ENCODE data around the gene CENPC.
A peak's percentile ranks its signal among the peaks of the same experiment; 100 is the strongest.

The CENPC gene, protein sequence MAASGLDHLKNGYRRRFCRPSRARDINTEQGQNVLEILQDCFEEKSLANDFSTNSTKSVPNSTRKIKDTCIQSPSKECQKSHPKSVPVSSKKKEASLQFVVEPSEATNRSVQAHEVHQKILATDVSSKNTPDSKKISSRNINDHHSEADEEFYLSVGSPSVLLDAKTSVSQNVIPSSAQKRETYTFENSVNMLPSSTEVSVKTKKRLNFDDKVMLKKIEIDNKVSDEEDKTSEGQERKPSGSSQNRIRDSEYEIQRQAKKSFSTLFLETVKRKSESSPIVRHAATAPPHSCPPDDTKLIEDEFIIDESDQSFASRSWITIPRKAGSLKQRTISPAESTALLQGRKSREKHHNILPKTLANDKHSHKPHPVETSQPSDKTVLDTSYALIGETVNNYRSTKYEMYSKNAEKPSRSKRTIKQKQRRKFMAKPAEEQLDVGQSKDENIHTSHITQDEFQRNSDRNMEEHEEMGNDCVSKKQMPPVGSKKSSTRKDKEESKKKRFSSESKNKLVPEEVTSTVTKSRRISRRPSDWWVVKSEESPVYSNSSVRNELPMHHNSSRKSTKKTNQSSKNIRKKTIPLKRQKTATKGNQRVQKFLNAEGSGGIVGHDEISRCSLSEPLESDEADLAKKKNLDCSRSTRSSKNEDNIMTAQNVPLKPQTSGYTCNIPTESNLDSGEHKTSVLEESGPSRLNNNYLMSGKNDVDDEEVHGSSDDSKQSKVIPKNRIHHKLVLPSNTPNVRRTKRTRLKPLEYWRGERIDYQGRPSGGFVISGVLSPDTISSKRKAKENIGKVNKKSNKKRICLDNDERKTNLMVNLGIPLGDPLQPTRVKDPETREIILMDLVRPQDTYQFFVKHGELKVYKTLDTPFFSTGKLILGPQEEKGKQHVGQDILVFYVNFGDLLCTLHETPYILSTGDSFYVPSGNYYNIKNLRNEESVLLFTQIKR

DNA sequence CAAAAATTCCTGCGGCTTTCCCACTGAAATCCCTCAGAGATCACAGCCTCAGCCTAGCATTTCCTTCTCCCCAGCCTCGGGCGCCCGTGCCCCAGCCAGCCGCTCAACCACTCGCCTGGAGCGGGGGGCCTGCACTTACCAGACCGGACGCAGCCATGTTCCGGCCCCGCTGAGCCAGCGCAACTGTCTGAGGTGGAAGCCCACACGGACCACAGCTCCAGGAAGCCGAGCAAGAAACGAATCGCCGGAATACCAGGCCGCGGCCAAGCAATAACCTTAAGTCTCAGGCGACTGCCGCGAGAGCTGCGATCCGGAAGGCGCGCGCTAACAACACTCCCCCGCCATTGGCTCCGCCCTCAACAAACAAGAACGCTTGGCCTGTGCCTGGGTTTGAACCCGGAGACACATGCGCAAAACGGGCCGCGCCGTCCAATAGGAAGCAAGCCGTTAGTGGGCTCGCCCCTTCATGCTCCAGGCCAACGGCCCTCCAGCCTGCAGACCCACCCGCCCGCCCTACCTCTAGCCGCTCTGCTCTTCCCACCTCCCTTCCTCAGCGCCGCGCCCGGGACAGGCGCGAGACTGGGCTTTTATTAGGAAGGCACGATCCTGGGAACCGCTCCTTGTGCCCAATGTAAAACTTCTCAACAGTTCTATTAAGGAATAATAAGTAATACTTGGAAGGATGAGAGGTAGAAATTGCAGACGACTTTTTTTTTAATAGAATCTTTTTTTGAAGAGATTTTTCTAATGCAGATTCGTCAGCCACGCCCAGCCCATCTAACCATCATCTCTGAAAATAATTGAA lies at the start of gene CENPC:
TSS of gene CENPC (minus strand) at position 305 of the 805 bp plus-strand sequence. CDS start at position 157, 148 bp downstream.
- DNase-seq (ENCODE audit: low read depth): peak; percentile 75

DNA sequence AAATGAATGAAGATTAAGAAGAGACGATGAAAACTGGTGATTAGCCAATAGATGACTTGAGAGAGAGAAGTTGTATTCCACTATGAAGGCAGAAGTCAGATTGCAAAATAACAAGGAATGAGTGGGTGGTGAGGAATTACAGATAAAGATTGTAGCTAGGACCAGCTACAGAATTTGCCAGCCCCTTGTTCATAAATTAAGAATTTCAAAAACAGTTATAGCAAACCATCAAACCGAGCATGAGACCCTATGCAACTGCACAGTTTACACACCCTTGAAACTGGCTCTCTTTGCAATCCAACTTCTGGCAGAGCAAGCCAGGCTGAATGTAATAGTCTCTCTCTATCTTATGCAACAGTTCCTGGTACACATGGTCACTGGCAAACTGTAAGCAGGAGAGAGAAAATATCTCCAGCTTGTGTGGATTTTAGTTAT lies 48.5 kb upstream of the CENPC start:
- no peak for DNase-seq (ENCODE audit: low read depth)

DNA sequence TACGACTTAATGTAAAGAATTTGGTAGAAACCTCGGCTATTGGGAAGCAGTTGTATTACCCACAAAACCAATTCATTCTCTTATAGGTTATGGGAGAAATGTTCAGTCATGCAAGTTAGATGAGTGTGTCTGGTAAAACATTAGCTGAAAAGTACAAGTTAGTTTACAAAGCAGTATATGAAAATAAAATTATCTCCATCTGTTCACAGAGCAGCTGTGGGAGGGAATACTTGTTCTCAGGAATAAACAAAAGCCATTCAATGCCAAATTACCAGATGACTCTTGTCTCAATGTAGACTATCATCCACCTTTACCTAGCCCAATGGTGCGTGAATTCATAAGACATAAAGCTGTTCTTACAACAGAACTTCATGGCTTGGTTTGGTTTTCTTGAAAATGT lies 41.9 kb upstream of the CENPC start:
- DNase-seq (ENCODE audit: low read depth): no peak

DNA sequence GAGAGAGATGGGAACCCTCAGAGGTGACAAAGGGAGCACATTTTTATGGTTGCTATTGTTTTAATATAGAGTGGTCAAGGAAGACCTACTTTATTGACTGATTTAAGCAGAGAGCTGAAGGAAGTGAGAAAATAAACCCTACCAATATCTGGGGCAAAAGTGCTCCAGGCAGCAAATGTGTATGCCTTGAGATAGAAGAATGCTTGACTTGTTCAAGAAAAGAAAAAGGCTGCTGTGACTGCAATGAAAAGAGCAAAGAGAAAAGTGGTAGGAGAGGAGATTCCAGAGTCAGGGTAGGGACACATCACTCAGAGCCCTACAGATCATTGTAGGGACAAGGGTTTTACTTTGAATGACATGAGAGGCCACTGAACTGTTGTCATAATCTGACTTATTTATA lies 39.2 kb upstream of the CENPC start:
- no peak for DNase-seq (ENCODE audit: low read depth)

DNA sequence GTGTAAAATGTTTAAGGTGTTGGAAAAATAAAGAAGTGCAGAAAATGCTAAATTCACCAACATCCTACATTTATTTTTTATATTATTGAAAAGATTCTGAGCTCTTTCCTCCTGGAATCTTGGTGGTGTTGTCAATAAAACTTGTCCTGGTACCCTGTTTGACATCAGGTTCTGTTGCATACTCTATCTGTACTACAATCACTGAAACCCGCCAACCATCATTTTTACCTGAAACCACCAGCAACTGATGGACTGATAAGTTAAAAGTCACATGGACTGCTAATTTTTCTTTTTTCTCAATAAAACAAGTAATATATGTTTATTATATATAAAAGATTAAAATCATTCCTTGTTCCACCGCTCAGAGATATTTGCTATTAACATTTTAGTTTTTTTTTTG lies 36.6 kb upstream of the CENPC start:
- DNase-seq (ENCODE audit: low read depth): no peak

DNA sequence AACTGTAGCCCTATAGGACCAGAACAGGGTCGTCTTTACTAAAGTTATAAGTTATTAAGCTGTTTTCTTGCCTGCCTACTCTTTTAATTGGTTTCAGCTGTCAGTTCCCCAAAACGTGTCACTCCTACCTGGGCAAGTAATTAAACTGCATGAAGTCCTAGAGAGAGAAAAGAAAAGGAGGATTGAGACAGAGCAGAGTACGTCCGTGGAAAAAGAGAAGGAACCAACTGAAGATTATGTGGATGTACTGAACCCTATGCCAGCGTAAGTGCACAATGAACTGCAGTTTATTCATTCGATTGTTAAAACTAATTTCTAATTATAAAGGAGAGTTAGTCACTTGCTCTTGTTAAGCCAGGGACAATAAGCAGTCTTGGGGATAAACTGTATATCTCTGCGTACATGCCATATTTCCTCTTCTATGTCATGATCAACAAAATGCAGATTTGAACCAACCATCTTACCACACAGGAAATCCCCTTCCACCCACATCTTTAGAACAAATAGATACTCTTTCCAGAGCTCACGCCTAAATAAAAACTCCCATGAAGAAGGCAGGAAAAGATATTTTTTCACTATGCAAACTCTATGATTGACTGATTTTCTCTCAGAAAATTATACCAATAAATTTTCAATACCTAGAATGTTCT lies 36.0 kb upstream of the CENPC start:
- no peak for DNase-seq (ENCODE audit: low read depth)

DNA sequence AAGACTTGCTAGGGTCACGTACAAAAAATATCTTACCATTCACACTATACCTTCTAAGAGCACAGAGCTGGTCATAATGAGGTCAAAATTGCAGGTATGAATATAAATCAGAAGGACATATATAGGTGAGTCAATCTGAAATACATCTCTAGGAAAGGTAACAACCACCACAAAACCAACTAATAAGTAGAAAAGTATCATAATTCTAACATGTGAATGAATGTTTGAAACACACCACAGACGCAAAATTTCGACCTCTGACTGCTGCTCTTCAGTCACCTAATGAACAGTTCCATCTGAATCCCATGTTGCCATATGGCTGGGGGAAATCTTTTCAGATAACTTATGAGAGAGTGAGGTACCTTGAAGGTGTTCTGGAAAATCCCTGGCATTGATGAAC lies 35.3 kb upstream of the CENPC start:
- DNase-seq (ENCODE audit: low read depth): no peak

DNA sequence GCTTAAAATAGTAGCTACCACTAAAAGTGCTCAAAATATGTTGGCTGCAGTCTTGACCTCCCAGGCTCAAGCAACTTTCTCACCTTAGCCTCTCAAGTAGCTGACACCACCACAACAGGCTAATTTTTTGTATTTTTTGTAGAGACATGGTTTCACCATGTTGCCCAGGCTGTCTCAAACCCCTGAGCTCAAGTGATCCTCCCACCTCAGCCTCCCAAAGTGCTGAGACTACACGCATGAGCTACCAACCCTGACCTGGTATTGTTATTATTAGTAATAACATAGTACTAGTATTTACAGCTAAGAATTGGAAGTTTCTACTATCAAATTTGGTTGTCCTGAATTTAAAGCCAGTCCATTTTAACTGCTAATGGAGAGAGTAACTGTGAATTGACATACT lies 31.2 kb upstream of the CENPC start:
- no peak for DNase-seq (ENCODE audit: low read depth)

DNA sequence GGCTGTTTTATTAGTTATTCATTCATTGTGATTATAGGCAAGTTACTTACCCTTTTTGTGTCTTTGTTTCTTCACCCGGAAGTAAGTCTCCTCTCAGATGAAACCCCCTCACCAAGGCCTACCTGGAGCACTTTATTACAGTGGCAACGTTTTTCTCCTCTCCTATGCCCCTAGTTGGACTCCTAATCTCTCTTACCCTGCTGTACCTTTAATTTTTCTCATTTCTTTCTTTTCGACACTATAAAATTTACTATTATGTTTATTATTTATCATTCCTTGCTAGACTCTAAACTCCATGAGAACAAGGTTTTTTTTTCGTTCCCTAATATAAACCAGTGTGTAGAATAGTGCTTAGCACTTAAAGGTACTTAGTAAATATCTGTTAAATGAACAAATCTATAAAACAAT lies 30.8 kb upstream of the CENPC start:
- DNase-seq (ENCODE audit: low read depth): no peak

DNA sequence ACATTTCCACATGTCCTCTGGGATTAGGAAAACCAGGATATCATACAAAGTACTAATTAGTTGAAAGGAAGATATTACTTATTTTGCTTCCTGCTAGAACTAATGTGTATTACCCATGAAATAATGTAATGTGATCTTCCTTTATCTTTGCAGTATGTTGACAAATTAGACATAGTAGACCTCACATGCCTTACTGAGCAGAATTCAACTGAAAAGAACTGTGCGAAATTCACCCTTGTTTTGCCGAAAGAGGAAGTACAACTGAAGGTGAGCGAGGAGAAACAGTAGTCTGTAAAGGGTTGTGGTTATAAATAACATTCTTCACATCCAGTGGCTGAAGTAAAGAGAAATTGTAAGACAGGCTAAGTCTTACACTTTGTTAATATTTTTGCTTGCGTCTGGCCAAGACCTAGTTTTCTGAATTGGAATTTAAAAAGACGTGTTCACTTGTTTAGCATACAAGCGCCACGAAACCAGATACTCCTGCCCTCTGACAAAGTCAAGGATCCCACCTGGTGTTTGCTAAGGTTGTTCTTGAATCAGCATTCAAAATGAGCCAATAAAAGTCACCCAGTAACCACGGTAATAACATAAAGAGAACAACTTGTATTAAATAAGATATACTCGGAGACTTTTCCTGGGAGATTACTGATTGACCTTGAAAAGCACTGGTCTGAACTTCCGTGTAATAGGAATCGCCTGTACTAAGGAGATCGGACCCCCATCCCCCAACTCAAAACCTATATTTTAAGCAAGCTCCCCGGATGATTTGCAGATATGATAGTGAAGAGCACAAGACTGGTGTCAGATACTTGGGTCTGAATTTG lies 30.1 kb upstream of the CENPC start:
- DNase-seq (ENCODE audit: low read depth): no peak

DNA sequence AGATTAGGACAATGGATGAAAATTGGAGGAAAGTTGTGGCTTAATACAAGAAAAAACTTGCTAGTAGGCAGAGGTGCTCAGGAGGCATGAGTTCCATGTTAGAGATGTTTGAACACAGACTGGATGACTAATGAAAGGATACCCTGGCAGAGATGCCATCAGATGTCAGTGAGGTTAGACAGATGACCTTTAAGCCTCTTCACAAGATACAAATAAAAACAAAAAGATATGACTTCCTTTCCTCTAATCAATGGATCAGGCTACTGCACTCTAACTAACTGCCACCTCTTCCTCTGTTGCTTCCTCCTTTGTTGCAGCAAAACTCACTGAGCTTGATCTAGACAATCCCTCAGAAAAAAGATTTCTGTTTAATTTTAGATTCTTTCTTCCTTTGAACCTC lies 27.9 kb upstream of the CENPC start:
- DNase-seq (ENCODE audit: low read depth): no peak

DNA sequence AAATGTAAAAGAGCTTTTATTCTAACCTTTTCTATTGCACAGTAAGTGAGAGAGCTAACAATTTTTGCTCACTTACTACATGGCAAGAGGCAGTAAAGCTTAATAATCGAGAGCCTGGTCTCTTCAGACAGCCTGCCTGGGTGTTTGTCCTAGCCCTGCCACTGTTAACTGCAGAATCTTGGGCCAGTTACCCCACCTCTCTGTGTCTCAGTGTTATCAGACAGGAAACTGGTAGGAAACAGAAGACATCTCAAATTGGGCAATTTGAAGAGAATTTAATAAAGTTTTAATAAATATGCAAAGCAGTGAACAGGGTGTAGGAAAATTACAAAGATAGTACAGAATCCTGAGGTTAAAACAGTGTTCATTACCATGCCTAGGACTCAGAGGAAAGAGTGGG lies 26.7 kb upstream of the CENPC start:
- DNase-seq (ENCODE audit: low read depth): no peak

DNA sequence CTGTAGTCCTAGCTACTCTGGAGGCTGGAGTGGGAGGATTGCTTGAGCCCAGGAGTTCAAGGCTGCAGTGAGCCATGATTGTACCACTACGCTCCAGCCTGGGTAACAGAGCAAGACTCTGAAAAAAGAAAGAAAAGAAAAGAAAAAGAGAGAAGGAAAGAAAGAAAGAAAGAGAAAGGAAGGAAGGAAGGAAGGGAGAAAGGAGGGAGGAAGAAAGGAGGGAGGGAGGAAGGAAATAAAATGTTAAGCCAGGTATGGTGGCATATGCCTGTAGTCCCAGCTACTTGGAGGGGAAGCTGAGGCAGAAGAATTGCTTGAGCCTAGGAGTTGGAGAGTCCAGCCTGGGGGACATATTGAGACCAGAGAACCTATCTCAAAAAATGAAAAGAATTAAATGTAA lies 25.2 kb upstream of the CENPC start:
- no peak for DNase-seq (ENCODE audit: low read depth)

DNA sequence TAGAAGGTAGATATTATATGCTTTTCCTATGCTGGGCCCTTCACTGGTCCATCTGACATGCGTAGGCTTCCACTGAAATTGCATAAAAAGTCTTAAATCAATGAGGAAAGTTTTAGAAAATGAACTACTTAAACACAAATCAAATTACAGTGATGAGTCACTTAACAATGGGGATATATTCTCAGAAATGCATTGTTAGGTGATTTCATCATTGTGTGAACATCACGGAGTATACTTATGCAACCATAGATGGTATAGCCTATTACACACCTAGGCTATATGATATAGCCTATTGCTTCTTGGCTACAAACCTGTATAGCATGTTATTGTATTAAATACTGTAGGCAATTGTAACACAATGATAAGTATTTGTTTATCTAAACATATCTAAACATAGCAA lies 23.5 kb upstream of the CENPC start:
- no peak for DNase-seq (ENCODE audit: low read depth)

DNA sequence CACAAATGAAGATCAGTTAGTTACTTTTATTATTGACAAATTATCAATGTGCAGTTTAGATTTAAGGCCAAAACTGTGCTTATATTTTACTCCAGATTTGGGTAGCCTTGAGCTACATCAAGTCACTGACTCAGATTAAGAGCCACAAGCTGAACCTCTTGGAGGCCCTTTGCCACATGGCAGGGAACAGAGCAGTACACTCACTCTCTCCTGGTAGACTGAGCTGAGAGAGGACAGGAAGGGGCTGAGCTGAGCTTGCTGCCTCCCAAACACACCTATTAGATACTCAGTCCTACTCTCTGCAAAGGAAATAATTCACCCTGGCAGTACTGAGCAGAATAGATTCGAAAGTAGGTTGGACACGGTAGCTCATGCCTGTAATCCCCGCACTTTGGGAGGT lies 21.0 kb upstream of the CENPC start:
- no peak for DNase-seq (ENCODE audit: low read depth)

DNA sequence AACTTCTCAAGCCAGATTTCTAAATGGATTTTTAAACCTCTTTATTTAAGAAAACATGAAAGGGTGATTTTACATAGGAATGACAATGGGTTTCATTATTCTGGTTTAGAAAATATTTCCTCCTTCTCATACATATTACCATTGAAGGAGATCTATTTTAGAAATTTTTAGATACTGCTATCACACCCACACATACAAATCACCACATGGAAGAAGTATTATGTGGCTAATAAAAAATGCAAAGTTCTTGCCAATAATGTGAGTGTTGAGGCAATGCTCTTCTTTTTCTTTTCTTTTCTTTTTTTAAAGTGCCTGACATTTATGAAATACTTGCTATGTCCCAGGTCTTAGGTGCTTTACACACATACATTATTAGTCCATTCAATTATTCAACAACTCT lies 20.0 kb upstream of the CENPC start:
- DNase-seq (ENCODE audit: low read depth): no peak

DNA sequence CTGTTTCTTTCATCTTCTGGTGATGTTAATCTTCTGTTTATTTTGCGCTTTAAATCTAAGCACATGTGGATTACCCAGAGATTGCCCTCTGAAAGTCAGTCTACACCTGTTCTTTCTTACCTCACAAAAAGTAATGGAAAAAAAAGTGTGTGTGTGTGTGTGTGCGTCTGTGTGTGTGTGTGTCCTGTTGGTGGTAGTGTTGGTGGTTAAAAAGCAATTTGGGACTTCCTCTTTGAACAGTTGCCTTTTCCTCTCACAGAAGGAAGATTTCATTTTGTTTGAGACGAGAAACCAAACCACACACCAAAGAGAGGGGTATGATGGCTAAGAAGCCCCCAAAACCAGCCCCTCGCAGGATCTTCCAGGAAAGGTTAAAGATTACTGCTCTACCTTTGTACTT lies 13.2 kb upstream of the CENPC start, which contains the start of gene STAP1:
TSS of gene STAP1 (plus strand) at position 235 of the 400 bp plus-strand sequence. CDS start at position 318, 83 bp downstream.
- no peak for DNase-seq (ENCODE audit: low read depth)

DNA sequence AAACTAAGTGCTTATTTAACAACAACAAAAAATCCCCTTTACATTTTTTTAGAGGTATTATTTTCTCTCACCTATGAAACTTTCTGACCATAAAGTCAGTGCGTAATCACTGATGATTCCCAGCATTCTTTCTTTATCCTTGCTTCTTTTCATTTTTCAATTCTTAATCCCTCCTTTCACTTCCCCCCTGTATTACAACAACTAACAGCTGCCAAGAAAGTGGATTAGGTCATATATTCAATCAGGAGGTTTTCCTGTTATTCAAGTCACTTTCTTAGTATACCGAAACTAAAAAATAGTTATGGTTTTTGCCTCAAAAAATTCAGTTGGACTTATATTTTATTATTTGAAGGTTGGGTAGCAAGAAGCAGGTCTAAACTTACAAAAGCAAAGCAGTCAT lies 11.1 kb upstream of the CENPC start:
- DNase-seq (ENCODE audit: low read depth): no peak

DNA sequence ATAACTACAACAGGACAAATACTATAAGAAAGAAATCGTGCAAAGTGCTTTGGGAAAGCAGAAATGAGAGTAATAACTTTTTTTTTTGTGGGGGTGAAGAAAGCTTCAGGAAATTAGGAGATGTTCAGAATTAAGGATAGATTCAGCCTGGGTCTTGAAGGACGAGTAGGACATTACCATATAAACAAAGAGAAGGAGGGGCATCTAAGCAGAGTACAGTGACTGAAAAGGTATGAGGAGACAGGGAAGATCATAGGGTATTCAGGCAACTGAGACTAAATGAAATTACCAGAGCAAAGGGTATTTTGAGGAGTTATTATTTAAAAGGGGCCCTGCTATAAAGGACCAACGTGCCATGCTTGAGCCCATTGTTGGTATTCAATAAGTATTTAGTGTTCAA lies 10.1 kb upstream of the CENPC start:
- DNase-seq (ENCODE audit: low read depth): no peak

DNA sequence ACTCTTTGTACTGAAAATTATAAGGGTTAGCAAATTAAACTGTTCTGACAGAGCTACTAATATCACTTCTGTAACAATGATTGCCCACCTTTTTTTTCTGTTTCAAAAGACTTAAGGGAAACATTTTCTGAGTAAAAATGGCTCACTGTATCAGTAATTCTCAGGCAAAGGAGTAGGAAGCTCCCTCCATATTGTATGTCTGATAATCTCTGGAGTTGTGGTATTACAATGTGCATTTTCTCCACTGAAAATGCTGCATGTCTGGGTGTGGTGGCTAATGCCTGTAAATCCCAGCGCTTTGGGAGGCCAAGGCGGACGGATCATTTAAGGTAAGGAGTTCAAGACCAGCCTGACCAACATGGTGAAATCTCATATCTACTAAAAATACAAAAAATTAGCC lies 8.8 kb upstream of the CENPC start:
- DNase-seq (ENCODE audit: low read depth): no peak

All from stimulated activated CD8-positive, alpha-beta memory T cell treated with anti-CD3 and anti-CD28 coated beads, Interleukin-15, amount 100 ng/mL, for 24 hours (primary cell).